GM23338 (cell line): ENCODE results near the gene HRAS. TPM values are rescaled to one million over a fixed set of nuclear protein-coding genes. Genes with fewer than 3 reads are reported as not detected.

ENCODE experiments used
- ATAC-seq: fragments of 200-7000 bp; cut with Tn5 transposase; 3 replicates; pipeline ENCODE4 v1.9.1; 2020
- DNase-seq: peaks from one replicate; pipeline ENCODE4 v3.0.0-alpha.2; 2015; ENCODE audit warnings: low spot score
- H2AFZ ChIP-seq: fragments of 200-600 bp; sonication (generic); 2 replicates; pipeline ENCODE4 v1.8.0; 2016; ENCODE audit warnings: antibody characterized with exemption, mild to moderate bottlenecking, moderate library complexity
- H3F3A ChIP-seq: fragments of 200-600 bp; sonication (generic); replicated peaks from 2 replicates; pipeline ENCODE4 v1.8.0; 2017; ENCODE audit warnings: antibody characterized with exemption, mixed run types, low read depth
- H3K27ac ChIP-seq: fragments of 200-600 bp; sonication (generic); 2 replicates; pipeline ENCODE4 v1.6.1; 2016; ENCODE audit warnings: low read depth
- H3K27me3 ChIP-seq: fragments of 200-600 bp; sonication (generic); 2 replicates; pipeline ENCODE4 v1.8.0; 2016; ENCODE audit warnings: mild to moderate bottlenecking, mixed run types, moderate library complexity; ENCODE audit not compliant: insufficient read depth
- H3K36me3 ChIP-seq: fragments of 200-600 bp; sonication (generic); 2 replicates; pipeline ENCODE4 v1.8.0; 2016; ENCODE audit warnings: mild to moderate bottlenecking; ENCODE audit not compliant: insufficient read depth
- H3K4me1 ChIP-seq: fragments of 200-600 bp; sonication (generic); 2 replicates; pipeline ENCODE4 v1.8.0; 2016; ENCODE audit warnings: mild to moderate bottlenecking, moderate library complexity; ENCODE audit not compliant: insufficient read depth
- H3K4me2 ChIP-seq: fragments of 200-600 bp; sonication (generic); 2 replicates; pipeline ENCODE4 v1.7.1; 2017; ENCODE audit warnings: mixed run types
- H3K4me3 ChIP-seq: fragments of 200-600 bp; sonication (generic); 2 replicates; pipeline ENCODE4 v1.6.1; 2016; ENCODE audit warnings: mixed run types
- H3K79me2 ChIP-seq: fragments of 200-600 bp; sonication (generic); replicated peaks from 2 replicates; pipeline ENCODE4 v1.8.0; 2017; ENCODE audit warnings: mild to moderate bottlenecking; ENCODE audit not compliant: insufficient read depth
- H3K9me2 ChIP-seq: fragments of 200-600 bp; sonication (generic); 2 replicates; pipeline ENCODE4 v1.8.0; 2017; ENCODE audit not compliant: insufficient read depth
- H4K20me1 ChIP-seq: fragments of 200-600 bp; sonication (generic); replicated peaks from 2 replicates; pipeline ENCODE4 v1.8.0; 2017; ENCODE audit warnings: mild to moderate bottlenecking; ENCODE audit not compliant: insufficient read depth
- H3K27ac Mint-ChIP-seq: 2 replicates; pipeline ENCODE4 v1.8.0; 2020; ENCODE audit warnings: inconsistent platforms, mild to moderate bottlenecking, moderate library complexity, mixed read lengths
- H3K27me3 Mint-ChIP-seq: 3 replicates; pipeline ENCODE4 v1.8.0; 2022; ENCODE audit warnings: low read depth, mild to moderate bottlenecking, moderate library complexity, mixed read lengths, inconsistent platforms; ENCODE audit not compliant: insufficient read depth, poor library complexity
- H3K36me3 Mint-ChIP-seq: 3 replicates; pipeline ENCODE4 v1.8.0; 2021; ENCODE audit warnings: low read depth, mild to moderate bottlenecking, inconsistent platforms, moderate library complexity, mixed read lengths
- H3K4me1 Mint-ChIP-seq: 3 replicates; pipeline ENCODE4 v1.8.0; 2020; ENCODE audit warnings: mild to moderate bottlenecking, inconsistent platforms, mixed read lengths
- H3K4me3 Mint-ChIP-seq: 3 replicates; pipeline ENCODE4 v1.8.0; 2021; ENCODE audit warnings: moderate library complexity, mild to moderate bottlenecking, inconsistent platforms, mixed read lengths
- H3K9me3 Mint-ChIP-seq: 3 replicates; pipeline ENCODE4 v1.8.0; 2020; ENCODE audit warnings: moderate library complexity, mild to moderate bottlenecking, inconsistent platforms, mixed read lengths
- CREB1 ChIP-seq: fragments of 250-450 bp; sonication (Bioruptor Pico); IDR thresholded peaks from 2 replicates; pipeline ENCODE4 v1.5.0; 2020; ENCODE audit warnings: low read depth, mild to moderate bottlenecking, moderate library complexity
- EZH2 ChIP-seq: fragments of 200-600 bp; sonication (generic); IDR thresholded peaks from one replicate; pipeline ENCODE4 v1.8.0; 2017; ENCODE audit warnings: antibody characterized with exemption, mild to moderate bottlenecking, low read depth; ENCODE audit not compliant: unreplicated experiment
- EZH2phosphoT487 ChIP-seq: fragments of 200-600 bp; sonication (generic); IDR thresholded peaks from one replicate; pipeline ENCODE4 v1.8.1; 2018; ENCODE audit warnings: antibody characterized with exemption; ENCODE audit not compliant: unreplicated experiment
- JUNB ChIP-seq: IDR thresholded peaks from one replicate; pipeline ENCODE4 v1.6.1; 2016; ENCODE audit warnings: antibody characterized with exemption; ENCODE audit not compliant: unreplicated experiment
- NANOG ChIP-seq: IDR thresholded peaks from 2 replicates; pipeline ENCODE4 v1.6.1; 2016; ENCODE audit warnings: antibody characterized with exemption, borderline replicate concordance
- POLR2AphosphoS5 ChIP-seq: IDR thresholded peaks from 2 replicates; pipeline ENCODE4 v1.6.1; 2016; ENCODE audit warnings: antibody characterized with exemption, low read depth
- STAT1 ChIP-seq: IDR thresholded peaks from one replicate; pipeline ENCODE4 v1.6.1; 2016; ENCODE audit warnings: antibody characterized with exemption; ENCODE audit not compliant: unreplicated experiment
- ZNF114 ChIP-seq: fragments of 250-450 bp; sonication (Bioruptor Pico); IDR thresholded peaks from 2 replicates; pipeline ENCODE4 v1.5.0; 2020; ENCODE audit warnings: mild to moderate bottlenecking, moderate library complexity
- ZNF331 ChIP-seq: fragments of 250-450 bp; sonication (Bioruptor Pico); IDR thresholded peaks from 2 replicates; pipeline ENCODE4 v1.5.0; 2020; ENCODE audit warnings: low read depth, mild to moderate bottlenecking, moderate library complexity
- polyA plus RNA-seq: library from polyadenylated mRNA; unstranded; fragments of >200 nt; fragmentation: Nextera tagmentation; extraction: Ambion mirVana; gene quantifications from 2 replicates; pipeline ENCODE4 v1.2.1, GENCODE V29; 2016
- total RNA-seq: library from RNA; depleted of rRNA; stranded (reverse); fragments of >200 nt; shearing (Covaris generic); gene quantifications from 2 replicates; pipeline ENCODE4 v1.2.3, GENCODE V29; 2014
- TF ChIP-seq, protein P1 (sequence below): IDR thresholded peaks from one replicate; pipeline ENCODE4 v1.6.1; 2018; ENCODE audit warnings: antibody characterized with exemption; ENCODE audit not compliant: unreplicated experiment
- TF ChIP-seq, protein P2 (sequence below): fragments of 250-450 bp; sonication (Bioruptor Pico); IDR thresholded peaks from 2 replicates; pipeline ENCODE4 v1.5.0; 2020; ENCODE audit warnings: mild to moderate bottlenecking, moderate library complexity
- TF ChIP-seq, protein P3 (sequence below), 2 experiments: fragments of 200-600 bp in 1 of 2; sonication (generic) in 1 of 2; conservative IDR thresholded peaks; 2 replicates each; pipeline versions ENCODE4 v1.5.1 to v1.6.1; 2016 to 2017; ENCODE audit warnings: antibody characterized with exemption in 2 of 2, low read depth in 2 of 2, mild to moderate bottlenecking in 2 of 2, moderate library complexity in 1 of 2
- TF ChIP-seq, protein P4 (sequence below): IDR thresholded peaks from 2 replicates; pipeline ENCODE4 v1.6.1; 2016; ENCODE audit warnings: antibody characterized with exemption

HRAS gene
- total and polyA plus RNA-seq, 2 experiments from 2014 or later = 37.9 to 48.7 TPM

DNA sequence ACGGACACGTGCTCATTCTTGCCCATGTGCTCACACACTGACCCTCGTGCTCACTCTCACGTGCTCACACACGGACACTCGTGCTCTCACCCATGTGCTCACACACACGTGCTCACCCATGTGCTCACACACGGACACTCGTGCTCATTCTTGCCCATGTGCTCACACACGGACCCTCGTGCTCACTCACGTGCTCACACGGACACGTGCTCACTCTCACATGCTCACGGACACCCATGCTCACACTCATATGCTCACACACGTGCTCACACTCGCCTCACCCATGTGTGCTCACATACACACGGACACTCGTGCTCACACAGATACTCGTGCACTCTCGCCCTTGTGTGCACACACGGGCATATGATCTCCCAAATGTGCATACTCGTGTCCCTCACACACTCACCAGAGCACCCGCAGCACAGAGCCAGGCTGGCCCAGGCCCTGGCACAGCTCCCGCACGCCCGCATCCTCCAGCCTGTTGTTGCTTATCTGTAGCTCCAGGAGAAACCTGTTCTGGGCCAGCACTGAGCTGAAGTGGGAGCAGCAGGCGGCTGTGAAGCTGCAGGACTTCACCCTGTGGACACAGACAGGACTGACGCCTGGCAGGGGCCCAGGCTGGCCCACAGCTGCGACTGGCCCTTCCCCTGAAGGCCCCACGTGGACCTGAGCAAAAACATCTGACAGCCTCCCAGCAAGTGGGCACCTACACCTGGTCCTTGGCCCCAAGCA, 37.6 kb downstream of the HRAS start:
- H3K27ac ChIP-seq = no peak overlapping the region
- H3K36me3 ChIP-seq = no peaks in the 10 kb centered on the region
- H3F3A ChIP-seq = 0 out of 2 replicates have a peak, but pooled peaks cover 8% of the 10 kb centered on the region
- no peak overlapping the region for H3K4me2 ChIP-seq
- no peaks in the 10 kb centered on the region for H3K27me3 ChIP-seq
- Mint-ChIP-seq H3K27me3 (peaks cover 28% of the 10 kb centered on the region), H3K4me3 (no peak overlapping the region; the same call in 2 of the 3 replicates), H3K27ac (no peak overlapping the region), H3K36me3 (peaks cover 54% of the 10 kb centered on the region), H3K4me1 (no peaks in the 10 kb centered on the region; the same call in 2 of the 3 replicates), H3K9me3 (peaks cover 21% of the 10 kb centered on the region)
- no peaks in the 10 kb centered on the region for H3K9me2 ChIP-seq
- H3K79me2 ChIP-seq = no peaks in the 10 kb centered on the region
- no peaks in the 10 kb centered on the region for H3K4me1 ChIP-seq
- DNase-seq (no peak), ATAC-seq (no peak)
- TF ChIP-seq, protein P1, sequence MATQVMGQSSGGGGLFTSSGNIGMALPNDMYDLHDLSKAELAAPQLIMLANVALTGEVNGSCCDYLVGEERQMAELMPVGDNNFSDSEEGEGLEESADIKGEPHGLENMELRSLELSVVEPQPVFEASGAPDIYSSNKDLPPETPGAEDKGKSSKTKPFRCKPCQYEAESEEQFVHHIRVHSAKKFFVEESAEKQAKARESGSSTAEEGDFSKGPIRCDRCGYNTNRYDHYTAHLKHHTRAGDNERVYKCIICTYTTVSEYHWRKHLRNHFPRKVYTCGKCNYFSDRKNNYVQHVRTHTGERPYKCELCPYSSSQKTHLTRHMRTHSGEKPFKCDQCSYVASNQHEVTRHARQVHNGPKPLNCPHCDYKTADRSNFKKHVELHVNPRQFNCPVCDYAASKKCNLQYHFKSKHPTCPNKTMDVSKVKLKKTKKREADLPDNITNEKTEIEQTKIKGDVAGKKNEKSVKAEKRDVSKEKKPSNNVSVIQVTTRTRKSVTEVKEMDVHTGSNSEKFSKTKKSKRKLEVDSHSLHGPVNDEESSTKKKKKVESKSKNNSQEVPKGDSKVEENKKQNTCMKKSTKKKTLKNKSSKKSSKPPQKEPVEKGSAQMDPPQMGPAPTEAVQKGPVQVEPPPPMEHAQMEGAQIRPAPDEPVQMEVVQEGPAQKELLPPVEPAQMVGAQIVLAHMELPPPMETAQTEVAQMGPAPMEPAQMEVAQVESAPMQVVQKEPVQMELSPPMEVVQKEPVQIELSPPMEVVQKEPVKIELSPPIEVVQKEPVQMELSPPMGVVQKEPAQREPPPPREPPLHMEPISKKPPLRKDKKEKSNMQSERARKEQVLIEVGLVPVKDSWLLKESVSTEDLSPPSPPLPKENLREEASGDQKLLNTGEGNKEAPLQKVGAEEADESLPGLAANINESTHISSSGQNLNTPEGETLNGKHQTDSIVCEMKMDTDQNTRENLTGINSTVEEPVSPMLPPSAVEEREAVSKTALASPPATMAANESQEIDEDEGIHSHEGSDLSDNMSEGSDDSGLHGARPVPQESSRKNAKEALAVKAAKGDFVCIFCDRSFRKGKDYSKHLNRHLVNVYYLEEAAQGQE = no peak
- no peak for TF ChIP-seq ZNF114 (CRISPR knock-in tag)
- TF ChIP-seq ZNF331 (CRISPR knock-in tag) = no peak
- TF ChIP-seq, protein P2, sequence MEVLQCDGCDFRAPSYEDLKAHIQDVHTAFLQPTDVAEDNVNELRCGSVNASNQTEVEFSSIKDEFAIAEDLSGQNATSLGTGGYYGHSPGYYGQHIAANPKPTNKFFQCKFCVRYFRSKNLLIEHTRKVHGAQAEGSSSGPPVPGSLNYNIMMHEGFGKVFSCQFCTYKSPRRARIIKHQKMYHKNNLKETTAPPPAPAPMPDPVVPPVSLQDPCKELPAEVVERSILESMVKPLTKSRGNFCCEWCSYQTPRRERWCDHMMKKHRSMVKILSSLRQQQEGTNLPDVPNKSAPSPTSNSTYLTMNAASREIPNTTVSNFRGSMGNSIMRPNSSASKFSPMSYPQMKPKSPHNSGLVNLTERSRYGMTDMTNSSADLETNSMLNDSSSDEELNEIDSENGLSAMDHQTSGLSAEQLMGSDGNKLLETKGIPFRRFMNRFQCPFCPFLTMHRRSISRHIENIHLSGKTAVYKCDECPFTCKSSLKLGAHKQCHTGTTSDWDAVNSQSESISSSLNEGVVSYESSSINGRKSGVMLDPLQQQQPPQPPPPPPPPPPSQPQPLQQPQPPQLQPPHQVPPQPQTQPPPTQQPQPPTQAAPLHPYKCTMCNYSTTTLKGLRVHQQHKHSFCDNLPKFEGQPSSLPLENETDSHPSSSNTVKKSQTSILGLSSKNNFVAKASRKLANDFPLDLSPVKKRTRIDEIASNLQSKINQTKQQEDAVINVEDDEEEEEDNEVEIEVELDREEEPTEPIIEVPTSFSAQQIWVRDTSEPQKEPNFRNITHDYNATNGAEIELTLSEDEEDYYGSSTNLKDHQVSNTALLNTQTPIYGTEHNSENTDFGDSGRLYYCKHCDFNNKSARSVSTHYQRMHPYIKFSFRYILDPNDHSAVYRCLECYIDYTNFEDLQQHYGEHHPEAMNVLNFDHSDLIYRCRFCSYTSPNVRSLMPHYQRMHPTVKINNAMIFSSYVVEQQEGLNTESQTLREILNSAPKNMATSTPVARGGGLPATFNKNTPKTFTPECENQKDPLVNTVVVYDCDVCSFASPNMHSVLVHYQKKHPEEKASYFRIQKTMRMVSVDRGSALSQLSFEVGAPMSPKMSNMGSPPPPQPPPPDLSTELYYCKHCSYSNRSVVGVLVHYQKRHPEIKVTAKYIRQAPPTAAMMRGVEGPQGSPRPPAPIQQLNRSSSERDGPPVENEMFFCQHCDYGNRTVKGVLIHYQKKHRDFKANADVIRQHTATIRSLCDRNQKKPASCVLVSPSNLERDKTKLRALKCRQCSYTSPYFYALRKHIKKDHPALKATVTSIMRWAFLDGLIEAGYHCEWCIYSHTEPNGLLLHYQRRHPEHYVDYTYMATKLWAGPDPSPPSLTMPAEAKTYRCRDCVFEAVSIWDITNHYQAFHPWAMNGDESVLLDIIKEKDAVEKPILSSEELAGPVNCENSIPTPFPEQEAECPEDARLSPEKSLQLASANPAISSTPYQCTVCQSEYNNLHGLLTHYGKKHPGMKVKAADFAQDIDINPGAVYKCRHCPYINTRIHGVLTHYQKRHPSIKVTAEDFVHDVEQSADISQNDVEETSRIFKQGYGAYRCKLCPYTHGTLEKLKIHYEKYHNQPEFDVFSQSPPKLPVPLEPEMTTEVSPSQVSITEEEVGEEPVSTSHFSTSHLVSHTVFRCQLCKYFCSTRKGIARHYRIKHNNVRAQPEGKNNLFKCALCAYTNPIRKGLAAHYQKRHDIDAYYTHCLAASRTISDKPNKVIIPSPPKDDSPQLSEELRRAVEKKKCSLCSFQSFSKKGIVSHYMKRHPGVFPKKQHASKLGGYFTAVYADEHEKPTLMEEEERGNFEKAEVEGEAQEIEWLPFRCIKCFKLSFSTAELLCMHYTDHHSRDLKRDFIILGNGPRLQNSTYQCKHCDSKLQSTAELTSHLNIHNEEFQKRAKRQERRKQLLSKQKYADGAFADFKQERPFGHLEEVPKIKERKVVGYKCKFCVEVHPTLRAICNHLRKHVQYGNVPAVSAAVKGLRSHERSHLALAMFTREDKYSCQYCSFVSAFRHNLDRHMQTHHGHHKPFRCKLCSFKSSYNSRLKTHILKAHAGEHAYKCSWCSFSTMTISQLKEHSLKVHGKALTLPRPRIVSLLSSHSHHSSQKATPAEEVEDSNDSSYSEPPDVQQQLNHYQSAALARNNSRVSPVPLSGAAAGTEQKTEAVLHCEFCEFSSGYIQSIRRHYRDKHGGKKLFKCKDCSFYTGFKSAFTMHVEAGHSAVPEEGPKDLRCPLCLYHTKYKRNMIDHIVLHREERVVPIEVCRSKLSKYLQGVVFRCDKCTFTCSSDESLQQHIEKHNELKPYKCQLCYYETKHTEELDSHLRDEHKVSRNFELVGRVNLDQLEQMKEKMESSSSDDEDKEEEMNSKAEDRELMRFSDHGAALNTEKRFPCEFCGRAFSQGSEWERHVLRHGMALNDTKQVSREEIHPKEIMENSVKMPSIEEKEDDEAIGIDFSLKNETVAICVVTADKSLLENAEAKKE (CRISPR knock-in tag) = no peak
- no peak for TF ChIP-seq NANOG
- no peak for TF ChIP-seq EZH2phosphoT487
- TF ChIP-seq EZH2 = no peak
- TF ChIP-seq CREB1 = no peak
- TF ChIP-seq, protein P3, sequence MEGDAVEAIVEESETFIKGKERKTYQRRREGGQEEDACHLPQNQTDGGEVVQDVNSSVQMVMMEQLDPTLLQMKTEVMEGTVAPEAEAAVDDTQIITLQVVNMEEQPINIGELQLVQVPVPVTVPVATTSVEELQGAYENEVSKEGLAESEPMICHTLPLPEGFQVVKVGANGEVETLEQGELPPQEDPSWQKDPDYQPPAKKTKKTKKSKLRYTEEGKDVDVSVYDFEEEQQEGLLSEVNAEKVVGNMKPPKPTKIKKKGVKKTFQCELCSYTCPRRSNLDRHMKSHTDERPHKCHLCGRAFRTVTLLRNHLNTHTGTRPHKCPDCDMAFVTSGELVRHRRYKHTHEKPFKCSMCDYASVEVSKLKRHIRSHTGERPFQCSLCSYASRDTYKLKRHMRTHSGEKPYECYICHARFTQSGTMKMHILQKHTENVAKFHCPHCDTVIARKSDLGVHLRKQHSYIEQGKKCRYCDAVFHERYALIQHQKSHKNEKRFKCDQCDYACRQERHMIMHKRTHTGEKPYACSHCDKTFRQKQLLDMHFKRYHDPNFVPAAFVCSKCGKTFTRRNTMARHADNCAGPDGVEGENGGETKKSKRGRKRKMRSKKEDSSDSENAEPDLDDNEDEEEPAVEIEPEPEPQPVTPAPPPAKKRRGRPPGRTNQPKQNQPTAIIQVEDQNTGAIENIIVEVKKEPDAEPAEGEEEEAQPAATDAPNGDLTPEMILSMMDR (conservative IDR thresholded peaks at IDR 0.05; ENCODE audit: low read depth in 2 of 2) = no peak
- TF ChIP-seq STAT1 = no peak
- TF ChIP-seq JUNB = no peak
- TF ChIP-seq, protein P4, sequence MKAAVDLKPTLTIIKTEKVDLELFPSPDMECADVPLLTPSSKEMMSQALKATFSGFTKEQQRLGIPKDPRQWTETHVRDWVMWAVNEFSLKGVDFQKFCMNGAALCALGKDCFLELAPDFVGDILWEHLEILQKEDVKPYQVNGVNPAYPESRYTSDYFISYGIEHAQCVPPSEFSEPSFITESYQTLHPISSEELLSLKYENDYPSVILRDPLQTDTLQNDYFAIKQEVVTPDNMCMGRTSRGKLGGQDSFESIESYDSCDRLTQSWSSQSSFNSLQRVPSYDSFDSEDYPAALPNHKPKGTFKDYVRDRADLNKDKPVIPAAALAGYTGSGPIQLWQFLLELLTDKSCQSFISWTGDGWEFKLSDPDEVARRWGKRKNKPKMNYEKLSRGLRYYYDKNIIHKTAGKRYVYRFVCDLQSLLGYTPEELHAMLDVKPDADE = no peak
- TF ChIP-seq POLR2AphosphoS5 = no peak
- no peak overlapping the region for H2AFZ ChIP-seq
- H3K4me3 ChIP-seq = no peak overlapping the region
- H4K20me1 ChIP-seq = no peaks in the 10 kb centered on the region
